Hematopoietic multipotent progenitor cell treated with erythropoietin and hydrocortisone succinate and interleukin-3 and kit ligand, for 4 days (in vitro differentiated cells): ENCODE results near the gene TRIM65.
A peak's percentile ranks its signal among the peaks of the same experiment; 100 is the strongest.
"Not testable (repeated sequence)": the region's sequence is repeated elsewhere in the genome, so short reads cannot be mapped to it uniquely, and the experiment has no call there.

Experiments
- DNase-seq: peaks from one replicate; pipeline ENCODE4 v3.0.0-alpha.2; 2015

Gene TRIM65

DNA sequence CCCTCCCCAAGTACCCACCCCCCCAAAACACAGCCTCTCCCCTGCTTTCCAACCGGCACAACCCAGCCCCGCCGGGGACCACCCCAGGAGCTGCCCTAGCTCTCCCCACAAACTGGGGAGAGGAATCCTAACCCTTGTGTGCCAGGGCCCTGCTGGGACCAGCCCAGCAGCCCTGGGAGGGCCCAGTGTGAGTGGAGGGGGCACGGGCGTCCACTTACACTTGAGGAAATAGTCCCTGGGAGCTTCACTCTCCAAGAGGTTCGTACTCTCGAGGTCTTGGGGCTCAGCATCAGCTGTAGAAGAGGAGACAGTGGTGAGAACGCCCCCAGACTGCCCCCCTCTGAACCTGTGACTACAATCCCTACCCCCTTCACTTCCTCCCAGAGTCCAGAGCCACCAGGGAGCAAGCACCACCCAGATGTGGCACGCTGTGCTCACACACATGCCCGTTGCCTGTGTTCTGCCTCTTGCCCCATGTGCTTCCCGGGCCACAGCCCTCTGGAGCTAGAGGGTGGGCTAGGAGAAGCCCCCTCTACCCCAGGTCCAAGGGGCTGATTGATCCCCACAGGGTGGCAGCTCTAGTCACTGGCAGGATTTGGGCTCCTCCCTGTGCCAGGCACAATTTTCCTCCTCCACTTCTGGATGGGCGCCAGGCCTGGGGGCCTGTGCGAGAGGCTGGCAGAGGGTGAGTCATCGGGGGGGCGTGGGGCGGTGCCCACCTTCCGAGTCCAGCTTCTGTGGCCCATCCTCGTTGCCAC lies 21.4 kb downstream of the TRIM65 start:
- no peak for DNase-seq

DNA sequence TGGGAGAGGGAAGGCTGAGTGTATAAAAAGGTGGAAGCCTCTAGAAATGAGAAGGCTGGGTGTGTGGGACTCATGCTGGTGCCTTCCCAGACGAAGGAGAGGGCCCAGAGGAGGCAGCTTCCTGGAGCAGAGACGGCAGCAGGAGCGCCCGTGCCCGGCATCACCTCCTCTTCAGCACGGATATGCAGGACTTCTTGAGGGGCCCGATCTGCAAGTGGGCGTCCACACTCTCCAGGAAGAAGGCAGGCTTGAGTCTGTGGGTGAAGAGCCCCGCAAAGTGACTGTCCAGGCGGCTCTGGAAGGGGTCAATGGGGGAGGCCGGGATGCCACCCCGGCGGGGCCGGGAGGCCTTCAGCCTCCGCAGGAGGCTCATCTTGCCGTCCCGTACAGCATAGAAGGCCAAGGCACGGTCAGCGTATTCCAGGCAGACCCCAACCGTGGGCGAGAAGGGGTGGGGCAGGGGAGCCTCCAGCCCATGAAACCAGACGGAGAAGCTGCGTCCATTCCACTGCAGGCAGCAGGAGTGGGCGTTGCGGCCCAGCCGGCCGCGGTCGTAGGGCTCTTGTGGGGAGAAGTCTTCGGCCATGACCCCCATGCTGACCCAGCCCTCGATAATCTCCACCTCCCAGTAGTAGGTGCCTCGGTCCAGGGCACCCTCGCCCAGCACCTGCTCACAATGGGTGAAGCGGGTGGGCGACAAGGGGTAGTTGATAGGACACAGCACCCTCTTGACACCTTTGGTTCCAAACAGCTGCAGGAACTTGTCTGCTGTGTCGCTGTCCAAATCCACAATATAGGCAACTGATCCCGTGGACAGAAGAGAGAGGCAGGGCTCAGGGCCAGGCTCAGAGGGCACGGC lies 22.2 kb downstream of the TRIM65 start:
- no peak for DNase-seq

DNA sequence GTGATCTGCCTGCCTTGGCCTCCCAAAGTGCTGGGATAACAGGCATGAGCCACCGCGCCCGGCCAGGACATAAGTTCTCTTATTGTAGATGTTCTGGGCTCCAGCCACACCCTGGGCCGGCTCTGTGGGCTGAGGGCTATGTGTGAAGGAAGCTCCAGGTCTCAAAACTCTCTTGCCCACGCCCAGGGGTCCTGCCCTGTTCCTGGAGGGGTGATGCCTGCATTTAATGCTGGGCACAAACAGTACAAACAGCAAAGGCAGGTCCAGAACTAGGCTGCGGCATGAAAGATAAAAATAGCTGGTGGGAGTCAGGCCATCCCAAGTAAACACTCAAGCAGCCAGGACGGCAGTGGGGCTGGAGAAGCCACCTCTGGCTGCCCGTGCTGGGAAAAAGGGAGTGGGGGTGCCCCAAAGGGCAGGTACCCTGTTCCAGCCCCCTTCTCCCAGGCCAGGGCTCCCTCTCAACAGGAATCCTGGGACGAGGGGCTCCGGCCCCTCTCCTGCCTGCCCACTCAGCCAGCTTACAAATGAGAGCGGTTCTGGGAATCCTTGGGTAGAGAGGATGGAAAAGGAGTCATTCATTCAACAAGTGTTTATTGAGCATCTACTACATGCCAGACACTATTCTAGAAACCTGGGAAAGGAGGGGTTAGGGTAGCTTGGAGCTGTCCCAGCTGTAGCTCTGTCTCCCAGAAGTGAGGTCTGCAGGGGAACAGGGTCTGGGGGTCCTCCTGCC lies 23.0 kb downstream of the TRIM65 start:
- DNase-seq, result no peak

DNA sequence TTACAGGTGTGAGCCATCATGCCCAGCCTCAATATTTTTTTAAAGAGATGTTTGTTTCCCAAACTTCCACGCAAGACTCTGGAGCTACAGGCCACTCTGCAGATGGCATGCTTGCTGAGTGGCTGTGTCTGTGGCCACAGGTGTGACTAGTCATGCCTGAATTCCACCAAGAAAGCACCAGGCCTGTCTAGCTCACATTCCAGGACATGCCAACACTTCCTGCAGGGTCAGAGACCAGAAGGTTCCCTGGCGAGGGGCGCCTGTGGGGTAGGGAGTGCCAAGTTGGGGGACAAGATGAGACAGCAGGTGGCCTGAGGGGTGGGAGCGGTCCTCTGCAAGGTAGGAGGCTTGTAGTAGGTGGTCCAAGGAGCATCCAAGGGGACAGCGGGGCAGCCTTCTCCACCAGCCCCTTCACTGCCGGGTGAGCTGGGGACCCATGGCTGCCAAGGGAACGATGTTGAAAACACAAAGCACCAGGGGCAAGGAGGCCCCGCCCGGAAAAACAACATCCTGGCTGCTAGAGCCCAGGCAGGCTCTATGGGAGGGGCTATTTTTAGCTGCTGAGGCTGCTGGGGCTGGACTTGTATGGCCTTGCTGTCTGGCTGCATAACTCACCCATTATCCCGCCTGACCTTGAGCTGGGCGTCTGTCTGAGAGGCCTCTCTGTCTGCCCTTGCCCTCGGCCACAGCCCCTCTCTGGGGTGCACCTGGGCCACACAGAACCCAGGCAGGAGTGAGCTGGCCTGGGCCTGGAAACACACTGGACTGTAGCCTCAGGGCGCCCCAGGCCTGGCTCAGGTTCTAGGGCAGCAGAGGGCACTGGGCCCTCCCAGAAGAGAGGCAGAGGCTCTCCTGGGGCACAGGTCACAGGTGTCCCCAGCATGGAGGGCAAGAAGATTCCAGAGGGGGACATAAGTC lies 24.1 kb downstream of the TRIM65 start:
- DNase-seq, result peak; percentile 77

DNA sequence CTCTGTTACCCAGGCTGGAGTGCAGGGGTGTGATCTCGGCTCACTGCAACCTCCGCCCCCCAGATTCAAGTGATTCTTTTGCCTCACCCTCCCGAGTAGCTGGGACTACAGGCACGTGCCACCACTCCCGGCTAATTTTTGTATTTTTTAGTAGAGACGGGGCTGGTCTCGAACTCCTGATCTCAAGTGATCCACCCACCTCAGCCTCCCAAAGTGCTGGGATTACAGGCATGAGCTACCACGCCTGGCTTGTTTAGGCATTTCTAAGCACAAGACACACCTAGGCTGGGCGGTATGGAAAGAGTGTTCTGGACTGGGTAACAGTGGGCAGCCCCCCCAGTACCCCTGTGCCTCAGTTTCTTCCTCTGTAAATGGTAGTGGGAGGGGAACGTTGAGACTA lies 26.5 kb downstream of the TRIM65 start:
- not testable (repeated sequence) for DNase-seq

DNA sequence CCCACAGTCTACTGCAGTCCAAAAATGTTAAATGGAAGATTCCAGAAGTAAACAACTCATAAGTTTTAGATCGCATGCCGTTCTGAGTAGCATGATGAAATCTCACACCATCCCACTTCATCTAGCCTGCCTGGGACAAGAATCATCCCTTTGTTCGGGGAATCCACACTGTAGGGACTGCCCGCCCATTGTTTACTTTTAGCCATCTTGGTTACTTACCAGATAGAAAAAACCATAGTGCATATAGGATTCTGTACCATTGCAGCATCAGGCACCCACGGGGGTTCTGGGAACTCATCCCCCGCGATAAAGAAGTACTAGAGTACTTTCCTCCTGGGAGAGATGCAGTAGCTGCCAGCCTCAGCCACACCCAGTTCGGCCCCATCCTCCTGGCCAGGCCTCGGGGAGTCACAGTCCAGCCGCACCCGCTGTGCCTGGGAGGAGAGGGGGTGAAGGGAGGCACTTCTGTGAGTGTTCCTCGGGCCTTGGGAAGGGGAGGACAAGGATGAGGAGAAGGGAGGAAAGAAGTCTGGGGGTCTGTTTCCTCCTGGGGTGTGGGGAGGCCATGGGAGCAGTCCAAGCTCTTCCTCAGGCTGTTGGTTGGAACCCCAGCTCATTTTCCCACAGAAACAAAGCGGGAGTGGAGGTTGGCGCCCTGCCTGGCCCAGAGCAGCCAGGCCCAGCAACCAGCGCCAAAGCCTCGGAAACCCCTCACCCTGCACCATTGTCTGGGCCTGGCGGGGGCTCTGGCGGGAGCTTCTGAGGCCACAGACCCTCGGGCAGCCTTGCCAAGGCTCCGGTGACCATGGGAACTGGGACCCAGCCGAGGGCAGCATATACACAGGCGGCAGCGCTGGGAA lies 27.2 kb downstream of the TRIM65 start:
- DNase-seq, result no peak

DNA sequence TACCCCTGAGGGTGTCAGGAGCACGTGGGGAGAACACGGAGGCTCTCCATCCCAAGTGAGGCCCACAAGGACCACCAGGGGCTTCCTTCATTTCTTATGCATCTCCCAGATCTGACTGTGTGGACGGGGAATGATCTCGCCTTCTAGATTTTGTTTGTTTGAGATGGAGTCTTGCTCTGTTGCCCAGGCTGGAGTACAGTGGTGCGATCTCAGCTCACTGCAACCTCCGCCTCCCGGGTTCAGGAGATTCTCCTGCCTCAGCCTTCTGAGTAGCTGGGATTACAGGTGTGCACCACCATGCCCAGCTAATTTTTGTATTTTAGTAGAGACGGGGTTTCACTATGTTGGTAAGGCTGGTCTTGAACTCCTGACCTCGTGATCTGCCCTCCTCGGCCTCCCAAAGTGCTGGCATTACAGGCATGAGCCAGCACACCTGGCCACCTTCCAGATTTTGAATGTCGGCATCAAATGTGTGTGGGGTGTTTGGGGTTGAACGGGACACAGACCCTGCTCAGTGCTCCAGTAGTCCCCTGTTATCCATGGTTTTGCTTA lies 27.9 kb downstream of the TRIM65 start:
- DNase-seq, result not testable (repeated sequence)

DNA sequence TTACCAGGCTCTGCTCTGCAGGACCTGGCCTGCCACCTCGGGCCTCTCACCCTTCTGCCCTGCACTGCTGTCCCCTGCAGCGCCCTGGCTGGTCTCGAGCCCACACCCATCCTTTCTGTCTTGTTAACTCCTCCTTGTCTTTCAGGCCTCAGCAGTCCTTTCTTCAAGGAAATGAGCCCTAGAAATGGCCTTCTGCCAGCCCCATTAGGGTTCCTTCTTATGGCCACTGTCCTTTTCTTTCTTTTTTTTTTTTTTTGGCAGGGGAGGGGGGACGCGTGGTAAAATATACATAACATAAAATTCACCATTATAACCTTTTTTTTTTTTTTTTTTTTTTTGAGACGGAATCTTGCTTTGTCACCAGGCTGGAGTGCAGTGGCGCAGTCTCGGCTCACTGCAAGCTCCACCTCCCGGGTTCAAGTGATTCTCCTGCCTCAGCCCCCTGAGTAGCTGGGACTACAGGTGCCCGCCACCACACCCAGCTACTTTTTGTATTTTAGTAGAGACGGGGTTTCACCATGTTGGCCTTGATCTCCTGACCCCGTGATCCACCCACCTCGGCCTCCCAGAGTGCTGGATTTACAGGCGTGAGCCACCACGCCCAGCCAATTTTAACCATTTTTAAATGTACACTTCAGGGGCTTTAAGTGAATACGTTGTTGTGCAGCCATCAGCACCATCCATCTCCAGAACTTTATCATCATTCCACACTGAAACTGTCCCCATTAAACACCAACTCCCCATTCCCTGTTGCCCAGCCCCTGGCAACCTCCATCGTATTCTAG lies 31.2 kb downstream of the TRIM65 start:
- DNase-seq, result not testable (repeated sequence)

DNA sequence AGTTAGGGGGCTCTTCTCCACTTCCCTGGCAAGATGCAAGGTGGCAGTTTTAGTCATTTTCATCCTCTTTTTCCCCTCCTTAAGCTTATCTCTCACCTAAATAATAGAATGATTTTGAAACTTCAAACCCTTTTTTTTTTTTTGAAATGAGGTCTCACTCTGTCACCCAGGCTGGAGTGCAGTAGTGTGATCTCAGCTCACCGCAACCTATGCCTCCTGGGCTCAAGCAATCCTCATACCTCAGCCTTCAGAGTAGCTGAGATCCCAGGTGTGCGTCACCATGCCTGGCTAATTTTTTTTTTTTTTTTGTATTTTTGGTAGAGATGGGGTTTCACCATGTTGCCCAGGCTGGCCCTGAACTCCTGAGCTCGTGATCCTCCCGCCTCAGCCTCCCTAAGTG lies 31.9 kb downstream of the TRIM65 start:
- not testable (repeated sequence) for DNase-seq

DNA sequence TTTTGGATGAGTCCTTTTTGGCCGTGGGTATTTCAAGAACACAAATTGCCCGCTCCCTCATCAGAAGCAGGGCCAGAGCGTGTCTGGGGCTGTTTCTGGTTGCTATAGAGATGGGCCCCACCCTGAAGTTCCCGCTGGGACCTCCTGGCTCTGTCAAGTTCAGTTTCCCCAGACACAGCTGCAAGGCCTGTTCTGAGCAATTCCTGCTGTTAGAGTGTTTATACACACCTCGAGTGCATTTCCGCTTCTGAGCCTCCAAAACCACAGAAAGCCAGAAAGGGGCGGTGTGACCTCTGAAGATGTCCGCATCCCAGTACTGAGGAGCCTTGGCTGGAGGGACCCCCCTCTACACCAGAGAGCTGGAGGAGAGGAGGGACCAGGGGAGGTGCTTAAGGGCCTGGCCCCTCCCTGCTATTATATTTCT lies 32.3 kb downstream of the TRIM65 start:
- DNase-seq, result peak; percentile 81

DNA sequence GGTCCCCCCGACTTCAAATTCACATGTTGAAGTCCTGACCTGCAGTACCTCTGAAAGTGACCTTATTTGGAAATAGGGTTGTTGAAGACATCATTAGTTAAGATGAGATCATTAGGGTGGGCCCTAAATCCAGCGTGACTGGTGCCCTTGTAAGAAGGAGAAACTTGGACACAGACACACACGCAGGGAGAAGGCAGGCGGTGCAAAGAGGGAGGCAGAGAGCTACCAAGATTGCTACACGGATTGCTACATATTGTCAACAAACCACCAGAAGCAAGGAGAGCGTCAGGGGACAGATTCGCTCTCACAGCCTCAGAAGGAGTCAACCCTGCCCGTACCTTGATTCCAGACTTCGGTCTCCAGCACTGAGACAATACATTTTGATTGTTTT lies 34.8 kb downstream of the TRIM65 start:
- no peak for DNase-seq

DNA sequence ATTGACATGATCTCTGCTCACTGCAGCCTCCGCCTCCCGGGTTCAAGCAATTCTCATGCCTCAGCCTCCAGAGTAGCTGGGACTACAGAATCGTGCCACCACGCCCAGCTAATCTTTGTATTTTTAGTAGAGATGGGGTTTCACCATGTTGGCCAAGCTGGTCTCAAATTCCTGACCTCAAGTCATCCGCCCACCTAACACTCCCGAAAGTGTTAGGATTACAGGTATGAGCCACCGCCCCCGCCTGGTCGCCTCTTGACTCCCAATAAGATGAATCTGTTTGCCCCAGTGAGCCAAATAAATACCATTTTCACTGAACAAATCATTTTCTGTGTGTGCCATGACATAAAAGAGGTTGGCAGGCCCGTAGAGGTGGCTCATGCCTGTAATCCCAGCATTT lies 37.4 kb downstream of the TRIM65 start:
- not testable (repeated sequence) for DNase-seq

DNA sequence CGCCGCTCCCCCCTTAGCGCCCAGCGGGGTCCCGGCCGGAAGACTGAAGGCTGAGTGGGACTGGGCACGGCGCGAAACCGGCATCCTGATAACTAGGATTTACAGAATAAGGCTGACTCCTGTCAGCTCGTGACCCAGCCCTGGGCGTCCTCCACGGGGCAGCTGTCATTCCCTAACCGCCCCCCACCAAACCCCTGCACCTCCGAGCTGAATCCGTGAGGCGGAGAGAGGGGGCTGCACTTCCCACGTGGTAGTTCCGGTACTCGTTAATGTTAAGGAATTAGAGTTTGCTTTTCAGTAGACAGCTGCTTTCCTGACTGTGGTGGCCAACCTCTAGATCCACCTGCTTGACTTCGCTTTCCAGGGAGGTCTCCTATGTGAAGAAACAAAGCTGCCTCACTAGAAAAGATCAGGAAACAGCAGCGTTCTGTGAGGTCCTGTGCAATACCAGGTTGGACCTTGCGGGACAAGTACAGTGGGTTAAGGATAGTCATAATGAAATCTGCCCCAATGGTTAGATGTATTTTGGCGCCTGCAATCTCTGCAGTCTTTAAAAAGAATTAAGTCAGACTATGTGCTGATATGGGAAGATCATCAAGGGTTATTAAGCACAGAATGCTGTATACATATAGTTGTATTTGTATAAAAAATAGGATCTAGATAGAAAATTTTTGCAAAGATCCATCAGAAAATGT lies 40.5 kb downstream of the TRIM65 start:
- peak; percentile 55 for DNase-seq

DNA sequence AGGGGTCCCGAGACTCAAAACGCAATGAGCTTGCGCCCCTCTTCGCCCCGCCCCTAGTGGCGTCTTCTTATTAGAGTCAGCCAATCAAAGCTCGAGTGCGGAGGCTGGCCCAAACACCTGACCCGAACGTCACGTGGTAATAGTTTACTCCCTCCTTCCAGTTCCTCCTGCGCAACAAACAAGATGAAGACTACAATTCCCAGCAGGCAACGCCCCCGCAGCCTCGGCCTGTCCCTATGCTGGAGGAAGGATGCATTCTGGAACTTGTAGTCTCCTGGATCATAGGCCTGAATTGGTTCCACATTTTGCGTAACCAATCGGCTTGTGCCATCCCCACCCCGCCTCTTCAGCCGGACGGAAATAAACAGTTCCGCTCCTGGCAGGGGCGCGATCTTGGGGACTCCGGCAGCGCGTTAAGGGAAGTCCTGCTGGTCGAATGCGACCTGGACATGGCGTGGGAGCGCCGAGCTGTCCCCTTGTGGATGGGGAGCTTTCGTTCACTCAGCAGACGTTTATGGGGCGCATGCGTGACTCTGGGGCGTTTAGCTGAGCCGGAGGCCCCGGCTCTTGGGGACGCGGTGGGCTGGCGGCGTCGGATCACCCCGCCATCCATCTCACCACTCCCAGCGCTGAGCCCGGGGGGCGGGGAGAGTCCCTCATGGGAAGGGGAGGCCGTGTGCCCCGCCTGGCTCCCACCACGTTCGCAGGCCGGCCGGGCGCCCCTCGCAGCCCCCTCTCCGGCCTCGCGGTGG lies 41.3 kb downstream of the TRIM65 start, which contains the start of gene WBP2:
Gene WBP2, minus strand, starts transcription at position 26 of the 752 bp plus-strand sequence. CDS start 38 bp downstream, outside the sequence.
- DNase-seq, result peak; percentile 100

DNA sequence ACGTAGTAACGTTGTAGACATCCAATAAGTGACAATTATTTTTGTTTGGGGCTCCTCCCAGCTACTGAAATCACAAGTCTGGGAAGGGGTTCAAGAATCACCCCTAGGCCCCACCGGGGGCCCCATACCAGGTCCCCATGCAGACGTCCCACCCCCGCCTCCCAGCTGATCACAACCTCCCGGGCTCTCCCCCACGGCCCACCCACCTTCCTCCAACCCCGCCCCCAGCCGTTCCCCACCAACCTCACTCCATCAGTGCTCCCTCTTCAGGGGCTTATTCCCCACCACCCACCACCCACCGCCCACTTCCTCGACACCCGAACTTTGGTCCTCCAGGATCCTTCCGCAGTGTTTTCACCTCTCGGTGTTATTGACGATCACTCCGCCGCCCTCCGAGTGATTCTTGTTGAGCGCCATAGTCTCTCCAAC lies 41.9 kb downstream of the TRIM65 start:
- no peak for DNase-seq

DNA sequence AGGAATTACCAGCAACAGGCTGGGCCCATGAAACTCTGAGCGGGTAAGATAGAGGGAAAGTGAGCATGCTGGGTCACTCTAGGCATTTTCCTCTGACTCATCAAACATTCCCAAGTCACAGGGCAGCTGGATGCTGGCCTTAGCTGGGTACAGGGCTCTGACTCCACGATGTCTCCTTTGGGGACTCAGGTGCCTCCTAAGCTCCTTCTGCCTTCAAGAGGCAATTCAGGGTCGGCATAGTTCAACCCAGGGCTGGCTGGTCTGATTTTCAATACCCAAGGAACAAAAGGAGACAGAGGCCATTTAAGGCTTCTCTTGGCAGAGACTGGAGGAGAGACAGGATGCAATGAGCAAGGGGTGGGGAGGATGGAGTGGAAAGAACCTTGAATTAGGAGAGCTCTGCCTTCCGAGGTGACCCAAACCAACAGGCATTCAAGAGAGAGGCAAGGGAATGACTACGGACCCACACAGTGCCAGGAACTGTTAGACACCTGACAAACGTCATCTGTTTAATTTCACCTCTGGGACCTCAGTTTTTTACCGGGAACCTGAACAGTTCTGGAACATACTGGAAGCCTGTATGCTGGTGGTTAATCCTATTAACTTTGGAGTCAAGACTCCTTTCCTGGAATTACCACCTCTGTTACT lies 42.5 kb downstream of the TRIM65 start:
- DNase-seq, result no peak

DNA sequence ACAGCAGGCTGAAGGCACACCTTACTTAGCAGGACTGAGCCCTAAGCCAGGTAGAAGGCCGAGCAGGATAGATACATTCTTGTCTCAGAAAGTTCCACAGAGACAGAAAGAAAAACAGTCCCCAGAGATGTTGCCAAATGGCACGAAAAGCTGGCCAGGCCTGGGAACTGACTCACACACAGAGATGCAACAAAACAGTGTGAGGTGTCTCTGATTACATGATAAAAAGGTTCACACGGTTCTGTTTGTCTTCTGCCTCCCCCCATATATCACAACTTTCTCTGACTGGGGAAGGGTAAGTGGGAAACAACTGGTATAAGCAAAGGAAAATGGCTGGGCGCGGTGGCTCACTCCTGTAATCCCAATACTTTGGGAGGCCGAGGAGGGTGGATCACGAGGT lies 43.3 kb downstream of the TRIM65 start:
- DNase-seq, result no peak

DNA sequence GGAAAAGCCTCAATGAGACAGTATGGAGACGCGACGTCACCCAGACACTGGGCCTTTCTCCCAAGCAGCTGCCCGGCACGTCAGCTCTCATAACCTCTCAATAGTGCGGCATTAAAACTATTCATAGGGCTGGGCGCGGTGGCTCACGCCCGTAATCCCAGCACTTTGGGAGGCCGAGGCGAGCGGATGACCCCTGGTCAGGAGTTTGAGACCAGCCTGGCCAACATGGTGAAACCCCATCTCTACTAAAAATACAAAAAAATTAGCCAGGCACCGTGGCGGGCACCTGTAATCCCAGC lies 45.1 kb downstream of the TRIM65 start:
- DNase-seq, result not testable (repeated sequence)
